Lung (tissue), 12 donors: ENCODE measurements around the gene LAPTM4A. TPM values are rescaled to one million over a fixed set of nuclear protein-coding genes. Genes with fewer than 3 reads are reported as not detected.

Experiments used
- ATAC-seq: fragments of 200-7000 bp; cut with Tn5 transposase; one replicate; pipeline ENCODE4 v1.9.1; 2020; ENCODE audit warnings: moderate number of reproducible peaks; ENCODE audit not compliant: insufficient read depth, low FRiP score
- DNase-seq, 3 donors: peaks; one replicate each; pipeline ENCODE4 v3.0.0-alpha.2; 2013 to 2017
- H3K27ac ChIP-seq, 2 donors: one replicate each; pipeline ENCODE4 v1.5.1; 2013; ENCODE audit warnings: mild to moderate bottlenecking in 2 of 2, moderate library complexity in 2 of 2, control low read depth in 1 of 2, inconsistent platforms in 1 of 2, low read depth in 1 of 2, low read length in 1 of 2
- H3K27me3 ChIP-seq, 3 donors: one replicate each; pipeline ENCODE4 v1.5.1; 2013; ENCODE audit warnings: low read length in 2 of 3; ENCODE audit not compliant: control insufficient read depth in 3 of 3, insufficient read depth in 3 of 3
- H3K36me3 ChIP-seq, 4 donors: one replicate each; pipeline ENCODE4 v1.5.1; 2013; ENCODE audit warnings: low read length in 4 of 4, mild to moderate bottlenecking in 1 of 4, moderate library complexity in 1 of 4; ENCODE audit not compliant: control insufficient read depth in 4 of 4, insufficient read depth in 4 of 4
- H3K4me1 ChIP-seq, 5 donors: one replicate each; pipeline ENCODE4 v1.5.1; 2013; ENCODE audit warnings: low read length in 5 of 5, mild to moderate bottlenecking in 2 of 5, moderate library complexity in 1 of 5; ENCODE audit not compliant: control insufficient read depth in 5 of 5, insufficient read depth in 5 of 5
- H3K4me3 ChIP-seq: one replicate; pipeline ENCODE4 v1.5.1; 2013; ENCODE audit warnings: mild to moderate bottlenecking, control low read depth, moderate library complexity
- H3K9ac ChIP-seq, 2 donors: one replicate each; pipeline ENCODE4 v1.5.1; 2013; ENCODE audit warnings: low read length in 2 of 2, control low read depth in 1 of 2; ENCODE audit not compliant: insufficient read depth in 1 of 2
- H3K9me3 ChIP-seq, 4 donors: one replicate each; pipeline ENCODE4 v1.5.1; 2013; ENCODE audit warnings: low read length in 3 of 4, mild to moderate bottlenecking in 1 of 4, moderate library complexity in 1 of 4; ENCODE audit not compliant: control insufficient read depth in 4 of 4, insufficient read depth in 3 of 4
- CTCF ChIP-seq: IDR thresholded peaks from 2 replicates; pipeline ENCODE4 v1.5.1; 2012; ENCODE audit warnings: mild to moderate bottlenecking; ENCODE audit errors: control extremely low read depth, extremely low read depth
- WGBS, 2 donors: extraction: QIAGEN DNeasy Blood & Tissue Kit; methylation state at CpG; one replicate each; pipeline ENCODE4 v1.1.7; 2013; 5-methylcytosine and 5-hydroxymethylcytosine counted together
- polyA plus RNA-seq, 2 donors: library from polyadenylated mRNA; stranded (reverse); fragments of 200-250 nt; gene quantifications; one replicate each; pipeline ENCODE4 v1.2.1, GENCODE V29; 2013
- total RNA-seq, 2 donors: library from RNA; depleted of rRNA in 1 of 2; stranded (reverse); fragments of >200 nt in 1 of 2; gene quantifications; one replicate each; pipeline ENCODE4 v1.2.1, GENCODE V29; 2014 to 2021
- donor health status: control.
- donor health status: control.
- donor health status: Bipolar disorder and iron deficiency.
- donor health status: healthy.
- donor health status: DM: yes; HTN: yes; CAD: no.

LAPTM4A gene
- total and polyA plus RNA-seq, 4 donors = 155 to 236 (median 204) TPM

- no peak for DNase-seq
- H3K27me3 ChIP-seq = no peaks in the 10 kb centered on the region
- ATAC-seq = no peak
- no peak overlapping the region for H3K27ac ChIP-seq
- 90 to 93% methylated on average over 5 of the region's 5 CpGs for WGBS, 2 donors
- H3K9ac ChIP-seq = no peak overlapping the region
- TF ChIP-seq CTCF = no peak
- no peak overlapping the region for H3K4me3 ChIP-seq
- no peaks in the 10 kb centered on the region for H3K9me3 ChIP-seq
- peaks cover 0 to 10% (median 7%) of the 10 kb centered on the region in 5 donors for H3K4me1 ChIP-seq
- H3K36me3 ChIP-seq = peaks cover 0 to 6% (median 1%) of the 10 kb centered on the region in 4 donors
These were observed 63.5 kb downstream of the LAPTM4A start for GRCh38 chr2:19987936-19988335.

Other genes starting within 250 kb of the LAPTM4A start
- gene TTC32, start 149.6 kb downstream of the LAPTM4A start, total RNA-seq = 10 to 100 TPM; 13.4 to 19.0 TPM
- gene TTC32, start 149.6 kb downstream of the LAPTM4A start, polyA plus RNA-seq = 10 to 100 TPM; 11.5 to 47.3 TPM
- gene WDR35, start 61.5 kb downstream of the LAPTM4A start, total RNA-seq = 10 to 100 TPM; 13.4 to 25.9 TPM
- 1 to 10 TPM; 2.8 to 4.6 TPM for gene WDR35, start 61.5 kb downstream of the LAPTM4A start, polyA plus RNA-seq
- gene MATN3, start 39.0 kb downstream of the LAPTM4A start, total RNA-seq = 1 to 10 TPM; 2.9 to 3.6 TPM
- gene MATN3, start 39.0 kb downstream of the LAPTM4A start, polyA plus RNA-seq = 1 to 10 TPM; 2.7 to 3.1 TPM
- 100 to 1,000 TPM; 232 to 234 TPM for gene SDC1, start 173.5 kb upstream of the LAPTM4A start, total RNA-seq
- gene SDC1, start 173.5 kb upstream of the LAPTM4A start, polyA plus RNA-seq = 100 to 1,000 TPM in 1 of 2 donors, 10 to 100 TPM in 1; 94.1 to 113 TPM